HG03097 (cell line): ENCODE results near the gene CCDC83.
"Not testable (repeated sequence)": the region's sequence is repeated elsewhere in the genome, so short reads cannot be mapped to it uniquely, and the experiment has no call there.

Experiments used
- ATAC-seq: cut with Tn5 transposase; IDR thresholded peaks from one replicate; pipeline ENCODE4 v1.9.1; 2021; ENCODE audit not compliant: unreplicated experiment, low FRiP score

Gene CCDC83

GRCh38 chr11:85937835-85938234, 82.7 kb downstream of the CCDC83 start:
- no peak for ATAC-seq

GRCh38 chr11:85939099-85940015, 84.2 kb downstream of the CCDC83 start:
- ATAC-seq, result no peak

GRCh38 chr11:85941380-85941973, 86.3 kb downstream of the CCDC83 start:
- no peak for ATAC-seq

GRCh38 chr11:85945296-85945695, 90.1 kb downstream of the CCDC83 start:
- ATAC-seq, result no peak

- no peak for ATAC-seq
Measured at GRCh38 chr11:85945788-85946187, 90.6 kb downstream of the CCDC83 start.

- ATAC-seq, result no peak
Measured at GRCh38 chr11:85946221-85946620, 91.0 kb downstream of the CCDC83 start.

- no peak for ATAC-seq
Measured at GRCh38 chr11:85947431-85948272, 92.5 kb downstream of the CCDC83 start.

- ATAC-seq, result no peak
Measured at GRCh38 chr11:85948884-85949283, 93.7 kb downstream of the CCDC83 start.

GRCh38 chr11:85949798-85950197, 94.6 kb downstream of the CCDC83 start:
- no peak for ATAC-seq

GRCh38 chr11:85950317-85951048, 95.3 kb downstream of the CCDC83 start:
- no peak for ATAC-seq

- ATAC-seq, result no peak
Measured at GRCh38 chr11:85951049-85951405, 95.8 kb downstream of the CCDC83 start.

- ATAC-seq, result no peak
Measured at GRCh38 chr11:85951428-85952107, 96.4 kb downstream of the CCDC83 start.

- not testable (repeated sequence) for ATAC-seq
Measured at GRCh38 chr11:85952108-85952485, 96.9 kb downstream of the CCDC83 start.

- ATAC-seq, result no peak
Measured at GRCh38 chr11:85953491-85954143, 98.4 kb downstream of the CCDC83 start.

GRCh38 chr11:85955531-85955930, 100.3 kb downstream of the CCDC83 start:
- no peak for ATAC-seq

- no peak for ATAC-seq
Measured at GRCh38 chr11:85960678-85961077, 105.5 kb downstream of the CCDC83 start.

GRCh38 chr11:85961130-85961529, 105.9 kb downstream of the CCDC83 start:
- no peak for ATAC-seq

GRCh38 chr11:85961930-85962363, 106.8 kb downstream of the CCDC83 start:
- ATAC-seq, result no peak

GRCh38 chr11:85965202-85965601, 110.0 kb downstream of the CCDC83 start:
- no peak for ATAC-seq
